Upper lobe of right lung (tissue), 1 donor: ENCODE data around the gene KRTAP10-4. TPM values are rescaled to one million over a fixed set of nuclear protein-coding genes. Genes with fewer than 3 reads are reported as not detected.
A peak's percentile ranks its signal among the peaks of the same experiment; 100 is the strongest.

ENCODE experiments used
- ATAC-seq: fragments of 200-7000 bp; cut with Tn5 transposase; one replicate; pipeline ENCODE4 v1.9.1; 2020; ENCODE audit warnings: mild to moderate bottlenecking, moderate library complexity
- DNase-seq: peaks from one replicate; pipeline ENCODE4 v3.0.0-alpha.2; 2020
- H3K27ac ChIP-seq: fragments of 200-600 bp; one replicate; pipeline ENCODE4 v1.8.0; 2022
- H3K27me3 ChIP-seq: fragments of 200-600 bp; one replicate; pipeline ENCODE4 v1.8.0; 2022; ENCODE audit warnings: mild to moderate bottlenecking
- H3K36me3 ChIP-seq: fragments of 200-600 bp; one replicate; pipeline ENCODE4 v1.8.0; 2022
- H3K4me1 ChIP-seq: fragments of 200-600 bp; one replicate; pipeline ENCODE4 v1.8.0; 2022
- H3K4me3 ChIP-seq: fragments of 200-600 bp; one replicate; pipeline ENCODE4 v1.8.0; 2022; ENCODE audit warnings: mild to moderate bottlenecking
- H3K9me3 ChIP-seq: fragments of 200-600 bp; one replicate; pipeline ENCODE4 v1.8.0; 2022
- CTCF ChIP-seq: fragments of 200-600 bp; IDR thresholded peaks from one replicate; pipeline ENCODE4 v1.8.0; 2022; ENCODE audit warnings: antibody characterized with exemption
- intact Hi-C: fragments of 100-400 bp; cut with DNase I; formaldehyde crosslinking; loops from one replicate; pipeline ENCODE4 v1.11.0; 2022
- total RNA-seq: library from RNA; stranded (reverse); fragmentation: NEBNext Ultra II Directional; extraction: Animal tissue kit (Norgen Biotek cat#: 25700); gene quantifications from one replicate; pipeline ENCODE4 v1.2.1, GENCODE V29; 2021
- donor health status: DM: no; HTN: yes; CAD: no; lungs with severe emphysema.

Gene KRTAP10-4
- total RNA-seq, 1 donor from 2014 or later, result not detected

GRCh38 chr21:44592446-44593311, 19.1 kb downstream of the KRTAP10-4 start, which contains the start of gene KRTAP10-6:
Gene KRTAP10-6 (minus strand): TSS chr21:44592505. CDS start chr21:44592484, 21 bp downstream.
- TF ChIP-seq CTCF, result no peak
- DNase-seq (peak; percentile 61), ATAC-seq (no peak)
- Histone ChIP-seq H3K9me3 (no peaks in the 10 kb centered on the region), H3K4me3 (no peak within 1 kb of the TSS), H3K27ac (no peak within 1 kb of the TSS), H3K27me3 (no peaks in the 10 kb centered on the region), H3K4me1 (peaks cover 3% of the 10 kb centered on the region), H3K36me3 (no peaks in the 10 kb centered on the region)
- intact Hi-C loops, result no loop called here

GRCh38 chr21:44593598-44594405, 20.3 kb downstream of the KRTAP10-4 start:
- TF ChIP-seq CTCF, result no peak
- DNase-seq (peak; percentile 37), ATAC-seq (no peak)
- Histone ChIP-seq H3K4me1 (peaks cover 3% of the 10 kb centered on the region), H3K4me3 (no peak overlapping the region), H3K9me3 (no peaks in the 10 kb centered on the region), H3K27ac (no peak overlapping the region), H3K36me3 (no peaks in the 10 kb centered on the region), H3K27me3 (no peaks in the 10 kb centered on the region)
- intact Hi-C loops, result no loop called here

GRCh38 chr21:44594406-44594916, 20.9 kb downstream of the KRTAP10-4 start:
- no peaks in the 10 kb centered on the region for H3K27me3 ChIP-seq
- intact Hi-C loops, result no loop called here
- TF ChIP-seq CTCF, result no peak
- no peak for DNase-seq
- no peak overlapping the region for H3K27ac ChIP-seq
- no peak overlapping the region for H3K4me3 ChIP-seq
- H3K36me3 ChIP-seq, result no peaks in the 10 kb centered on the region
- ATAC-seq, result no peak
- no peaks in the 10 kb centered on the region for H3K9me3 ChIP-seq
- H3K4me1 ChIP-seq, result peaks cover 3% of the 10 kb centered on the region

- intact Hi-C loops, result no loop called here
- peaks cover 3% of the 10 kb centered on the region for H3K4me1 ChIP-seq
- no peaks in the 10 kb centered on the region for H3K27me3 ChIP-seq
- DNase-seq (no peak), ATAC-seq (no peak)
- H3K9me3 ChIP-seq, result no peaks in the 10 kb centered on the region
- no peak overlapping the region for H3K4me3 ChIP-seq
- TF ChIP-seq CTCF, result no peak
- no peak overlapping the region for H3K27ac ChIP-seq
- no peaks in the 10 kb centered on the region for H3K36me3 ChIP-seq
These were observed 22.0 kb downstream of the KRTAP10-4 start for GRCh38 chr21:44595524-44595923.

- DNase-seq (no peak), ATAC-seq (peak; percentile 33)
- Histone ChIP-seq H3K27me3 (no peaks in the 10 kb centered on the region), H3K36me3 (no peaks in the 10 kb centered on the region), H3K9me3 (no peaks in the 10 kb centered on the region), H3K4me3 (no peak overlapping the region), H3K4me1 (peaks cover 3% of the 10 kb centered on the region), H3K27ac (no peak overlapping the region)
- intact Hi-C loops, result no loop called here
- TF ChIP-seq CTCF, result no peak
These were observed 22.7 kb downstream of the KRTAP10-4 start for GRCh38 chr21:44596068-44596725.
